Liver (tissue), 3 donors: ENCODE measurements around the gene MBP.

ENCODE experiments used
- CTCF ChIP-seq: fragments of 150-350 bp; IDR thresholded peaks from 2 replicates; pipeline ENCODE4 v1.5.1; 2017; ENCODE audit warnings: improper control_type of control experiment, low read depth, low read length; ENCODE audit not compliant: missing input control
- GABPA ChIP-seq, 2 donors: IDR thresholded peaks in 1 of 2; conservative IDR thresholded peaks in 1 of 2; 2 replicates each; pipeline ENCODE4 v1.6.1; 2016; ENCODE audit warnings: antibody characterized with exemption in 2 of 2, mild to moderate bottlenecking in 1 of 2, moderate library complexity in 1 of 2
- RAD21 ChIP-seq, 2 donors: IDR thresholded peaks; 2 replicates each; pipeline ENCODE4 v1.6.1; 2016; ENCODE audit warnings: antibody characterized with exemption in 2 of 2, mild to moderate bottlenecking in 2 of 2
- REST ChIP-seq: IDR thresholded peaks from 2 replicates; pipeline ENCODE4 v1.6.1; 2016; ENCODE audit warnings: antibody characterized with exemption, mild to moderate bottlenecking
- ZBTB33 ChIP-seq: IDR thresholded peaks from 2 replicates; pipeline ENCODE4 v1.6.1; 2016; ENCODE audit warnings: antibody characterized with exemption
- donor health status: healthy.
- donor health status: healthy.

GRCh38 chr18:77140030-77140429 is 7.4 kb upstream of the MBP start:
- no peak for TF ChIP-seq CTCF
- no peak for TF ChIP-seq ZBTB33
- TF ChIP-seq REST = no peak
- TF ChIP-seq RAD21 (IDR thresholded peaks at IDR 0.05) = no peak
- no peak for TF ChIP-seq GABPA (IDR thresholded peaks at IDR 0.05 in 1 of 2, conservative IDR thresholded peaks at IDR 0.05 in 1 of 2)
